ENCODE data around the gene HYOU1. TPM values are rescaled to one million over a fixed set of nuclear protein-coding genes. Genes with fewer than 3 reads are reported as not detected.

HYOU1 gene
- polyA plus RNA-seq, 6 donors from 2014 or later = 7.1 to 13.4 (median 12.5) TPM

DNA sequence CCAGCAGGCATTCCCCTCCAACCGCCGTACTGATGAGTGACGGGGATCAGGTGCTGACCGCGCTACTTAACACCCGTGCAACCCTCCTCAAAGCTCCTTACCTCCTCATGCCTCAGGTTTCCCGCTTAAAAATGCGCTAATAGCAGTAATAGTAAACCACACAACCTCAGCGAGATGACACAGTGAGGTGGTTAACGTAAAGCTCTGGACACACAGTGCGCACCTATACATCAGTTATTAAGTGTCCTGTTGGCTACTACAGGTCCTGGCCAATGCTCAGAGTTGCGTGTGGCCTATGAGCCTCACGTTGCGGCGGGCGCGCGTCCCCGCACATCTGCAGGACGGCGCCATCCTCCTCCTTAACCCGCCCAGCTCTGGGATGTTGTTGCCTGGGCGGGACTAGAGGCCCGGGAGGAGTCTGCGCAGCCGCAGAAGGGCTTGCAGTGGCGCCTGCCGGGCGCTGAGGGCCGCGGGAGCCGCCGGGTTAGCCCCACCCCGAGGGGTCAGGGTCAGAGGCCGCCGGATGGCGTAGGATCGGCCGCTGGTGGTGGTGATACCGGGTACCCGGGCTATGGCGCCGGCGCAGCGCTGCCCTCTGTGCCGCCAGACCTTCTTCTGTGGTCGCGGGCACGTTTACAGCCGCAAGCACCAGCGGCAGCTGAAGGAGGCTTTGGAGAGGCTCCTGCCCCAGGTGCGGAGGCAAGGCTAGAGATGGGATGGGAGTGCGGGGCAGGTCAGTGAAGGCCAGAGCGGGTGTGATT lies 59.2 kb downstream of the HYOU1 start, which contains the start of gene CENATAC:
Gene CENATAC (plus strand): TSS at position 512 of the 761 bp plus-strand sequence. CDS start 60 bp downstream, at position 572.
- peak; percentile 91 for DNase-seq
- ATAC-seq (ENCODE audit: low read depth in 2 of 2) = peak; percentile 92 to 93
- Mint-ChIP-seq H3K36me3 (peaks cover 0 to under 1% of the 10 kb centered on the region in 2 donors), H3K27ac (peak within 1 kb of the TSS; percentile 83 to 99 (median 96)), H3K4me3 (peak within 1 kb of the TSS; percentile 93 to 98 (median 95)), H3K9me3 (no peaks in the 10 kb centered on the region), H3K27me3 (no peaks in the 10 kb centered on the region), H3K4me1 (peaks cover 24 to 34% (median 27%) of the 10 kb centered on the region in 3 donors)

DNA sequence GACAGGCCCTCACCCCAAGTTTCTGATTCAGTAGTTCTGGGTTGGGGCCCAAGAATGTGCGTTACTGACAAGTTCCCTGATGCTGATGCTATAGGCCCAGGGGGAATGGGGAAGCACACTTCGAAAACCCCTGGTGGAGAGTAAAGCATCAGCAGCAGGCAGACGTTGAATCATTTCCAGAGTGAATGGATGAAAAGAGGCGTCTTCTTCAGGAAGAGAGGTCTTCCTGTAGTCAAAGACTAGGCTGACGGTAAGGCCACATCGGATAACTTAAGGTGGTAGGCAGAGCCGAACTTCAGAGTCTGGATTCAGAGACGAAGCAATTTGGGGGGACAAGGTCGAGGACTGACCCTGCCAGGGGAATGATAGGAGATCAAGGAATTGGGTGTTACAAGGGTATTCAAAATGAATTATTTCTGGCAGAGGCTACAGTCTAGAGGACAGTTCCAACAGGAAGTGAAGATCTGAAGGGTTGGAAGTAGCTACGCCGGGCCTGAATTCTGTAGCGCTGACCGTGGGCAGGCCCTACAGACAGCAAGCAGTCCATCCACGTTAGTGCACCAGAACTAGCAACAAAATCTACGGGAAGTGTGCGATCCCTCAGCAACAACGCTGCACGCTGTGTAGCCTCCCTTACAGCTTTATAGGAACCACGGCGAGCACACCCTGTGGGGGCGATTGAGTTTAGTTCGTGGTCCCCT lies 59.9 kb downstream of the HYOU1 start:
- H3K4me1 Mint-ChIP-seq = peaks cover 24 to 34% (median 27%) of the 10 kb centered on the region in 3 donors
- H3K36me3 Mint-ChIP-seq = no peaks in the 10 kb centered on the region
- ATAC-seq (ENCODE audit: low read depth in 2 of 2) (peak; percentile 32 to 35), DNase-seq (peak; percentile 25)
- peak overlapping the region; percentile 83 to 99 (median 96) for H3K27ac Mint-ChIP-seq
- no peaks in the 10 kb centered on the region for H3K27me3 Mint-ChIP-seq
- peak overlapping the region; percentile 93 to 98 (median 95) for H3K4me3 Mint-ChIP-seq
- H3K9me3 Mint-ChIP-seq = no peaks in the 10 kb centered on the region

Other genes starting within 250 kb of the HYOU1 start
- 100 to 1,000 TPM; 101 to 157 (median 116) TPM for gene CXCR5, start 173.3 kb downstream of the HYOU1 start, polyA plus RNA-seq (ENCODE audit: low read depth in 6 of 6)
- gene BCL9L, start 131.3 kb downstream of the HYOU1 start, polyA plus RNA-seq (ENCODE audit: low read depth in 6 of 6) = 1 to 10 TPM in 2 of 6 donors, under 1 TPM in 3, not detected in 1; 0.50 to 3.2 (median 0.75) TPM
- under 1 TPM in 3 of 6 donors, not detected in 3; 0.33 to 0.43 (median 0.35) TPM for gene UPK2, start 100.9 kb downstream of the HYOU1 start, polyA plus RNA-seq (ENCODE audit: low read depth in 6 of 6)
- gene FOXR1, start 85.4 kb downstream of the HYOU1 start, polyA plus RNA-seq (ENCODE audit: low read depth in 6 of 6) = not detected
- 10 to 100 TPM in 5 of 6 donors, 1 to 10 TPM in 1; 9.5 to 21.7 (median 12.3) TPM for gene CENATAC, start 59.1 kb downstream of the HYOU1 start, polyA plus RNA-seq (ENCODE audit: low read depth in 6 of 6)
- gene RPS25, start 38.9 kb downstream of the HYOU1 start, polyA plus RNA-seq (ENCODE audit: low read depth in 6 of 6) = 1,000 to 10,000 TPM; 3,707 to 5,692 (median 4,418) TPM
- gene TRAPPC4, start 38.4 kb downstream of the HYOU1 start, polyA plus RNA-seq (ENCODE audit: low read depth in 6 of 6) = 100 to 1,000 TPM in 1 of 6 donors, 10 to 100 TPM in 5; 45.6 to 103 (median 73.6) TPM
- gene SLC37A4, start 26.3 kb downstream of the HYOU1 start, polyA plus RNA-seq (ENCODE audit: low read depth in 6 of 6) = 10 to 100 TPM in 4 of 6 donors, 1 to 10 TPM in 2; 8.1 to 12.8 (median 11.1) TPM
- gene VPS11, start 10.6 kb upstream of the HYOU1 start, polyA plus RNA-seq (ENCODE audit: low read depth in 6 of 6) = 10 to 100 TPM; 36.7 to 50.0 (median 46.2) TPM
- 10 to 100 TPM; 11.7 to 26.8 (median 16.4) TPM for gene HMBS, start 27.7 kb upstream of the HYOU1 start, polyA plus RNA-seq (ENCODE audit: low read depth in 6 of 6)
- 10 to 100 TPM; 29.7 to 61.6 (median 34.5) TPM for gene DPAGT1, start 44.6 kb upstream of the HYOU1 start, polyA plus RNA-seq (ENCODE audit: low read depth in 6 of 6)
- 1 to 10 TPM in 5 of 6 donors, under 1 TPM in 1; 0.55 to 3.8 (median 2.0) TPM for gene C2CD2L, start 50.1 kb upstream of the HYOU1 start, polyA plus RNA-seq (ENCODE audit: low read depth in 6 of 6)
- gene HINFP, start 64.4 kb upstream of the HYOU1 start, polyA plus RNA-seq (ENCODE audit: low read depth in 6 of 6) = 10 to 100 TPM in 3 of 6 donors, 1 to 10 TPM in 3; 7.0 to 19.3 (median 9.9) TPM
- gene ABCG4, start 91.8 kb upstream of the HYOU1 start, polyA plus RNA-seq (ENCODE audit: low read depth in 6 of 6) = not detected
- gene NLRX1, start 111.5 kb upstream of the HYOU1 start, polyA plus RNA-seq (ENCODE audit: low read depth in 6 of 6) = 1 to 10 TPM; 2.1 to 4.1 (median 2.8) TPM
- not detected for gene NHERF4, start 128.3 kb upstream of the HYOU1 start, polyA plus RNA-seq (ENCODE audit: low read depth in 6 of 6)
- gene CBL, start 149.1 kb upstream of the HYOU1 start, polyA plus RNA-seq (ENCODE audit: low read depth in 6 of 6) = 10 to 100 TPM in 5 of 6 donors, 1 to 10 TPM in 1; 8.3 to 22.0 (median 14.4) TPM